ENCODE measurements around the gene ZNF516.
"Not testable (repeated sequence)": the region's sequence is repeated elsewhere in the genome, so short reads cannot be mapped to it uniquely, and the experiment has no call there.

ZNF516 gene

DNA sequence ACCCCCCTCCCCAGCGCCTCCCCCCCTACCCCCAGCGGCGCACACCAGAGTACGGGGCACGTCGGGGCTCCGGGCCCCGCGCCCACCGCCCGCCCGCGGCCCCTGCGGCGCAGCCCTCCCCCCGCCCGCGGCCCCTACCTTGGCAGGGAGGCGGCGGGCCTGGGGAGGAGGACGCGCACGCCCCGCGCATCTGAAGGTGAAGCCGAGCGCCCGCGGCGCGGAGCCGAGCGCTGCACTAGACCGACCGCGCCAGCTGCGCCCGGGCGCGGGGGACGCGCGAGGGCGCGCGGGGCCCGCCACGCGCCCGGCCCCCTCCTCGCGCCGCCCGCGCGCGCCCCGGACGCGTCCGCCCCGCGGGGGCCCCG is at the start of gene ZNF516:
TSS of gene ZNF516 (minus strand) at position 237 of the 365 bp plus-strand sequence. CDS start 52,188 bp downstream, outside the sequence.
- peak within 1 kb of the TSS; percentile 57 for H3K4me3 ChIP-seq (ENCODE audit: low read depth, low read length)

DNA sequence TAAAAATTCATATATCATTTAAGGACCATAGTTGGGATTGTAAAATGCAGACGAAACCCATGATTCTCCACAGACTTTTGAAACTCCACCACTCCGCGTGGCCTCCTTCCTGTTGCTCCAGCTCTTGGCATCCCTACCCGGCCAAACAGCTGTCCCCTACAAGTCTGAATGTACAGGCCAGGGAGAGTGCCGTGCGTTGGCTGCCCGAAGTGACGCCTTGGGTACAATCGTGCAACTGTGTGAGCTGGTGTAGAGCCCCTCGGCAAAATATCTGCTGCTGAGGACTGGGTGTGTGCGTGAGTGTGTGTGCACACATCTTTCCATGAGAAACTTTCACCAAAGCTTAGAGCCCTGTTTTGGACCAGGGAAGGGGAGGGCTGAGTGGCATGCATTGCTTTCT is 43.8 kb upstream of the ZNF516 start:
- no peak overlapping the region for H3K4me3 ChIP-seq (ENCODE audit: low read depth, low read length)

DNA sequence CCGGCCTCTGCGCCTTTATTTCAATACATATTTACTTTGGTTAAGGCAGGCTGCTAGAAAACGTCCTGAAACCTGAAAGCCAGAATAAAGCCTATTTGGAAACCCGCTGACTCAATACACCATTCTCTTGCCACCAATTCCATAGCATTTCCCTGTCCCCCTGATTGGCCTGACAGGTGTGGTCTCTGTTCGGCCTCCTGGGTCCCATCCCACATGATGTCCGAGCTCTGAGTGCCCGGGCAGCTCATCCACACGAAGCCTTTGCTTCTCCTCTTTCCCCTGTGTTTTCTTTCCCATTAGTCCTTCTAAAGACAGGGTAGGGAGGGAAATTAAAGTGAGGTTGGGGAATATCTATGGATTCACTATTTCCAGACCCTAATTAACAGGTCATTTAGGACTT is 42.6 kb upstream of the ZNF516 start:
- H3K4me3 ChIP-seq (ENCODE audit: low read depth, low read length), result no peak overlapping the region

GRCh38 chr18:76536593-76536992 is 41.6 kb upstream of the ZNF516 start:
- not testable (repeated sequence) for H3K4me3 ChIP-seq (ENCODE audit: low read depth, low read length)

- no peak overlapping the region for H3K4me3 ChIP-seq (ENCODE audit: low read depth, low read length)
These were observed 37.8 kb upstream of the ZNF516 start for GRCh38 chr18:76532875-76533274.

DNA sequence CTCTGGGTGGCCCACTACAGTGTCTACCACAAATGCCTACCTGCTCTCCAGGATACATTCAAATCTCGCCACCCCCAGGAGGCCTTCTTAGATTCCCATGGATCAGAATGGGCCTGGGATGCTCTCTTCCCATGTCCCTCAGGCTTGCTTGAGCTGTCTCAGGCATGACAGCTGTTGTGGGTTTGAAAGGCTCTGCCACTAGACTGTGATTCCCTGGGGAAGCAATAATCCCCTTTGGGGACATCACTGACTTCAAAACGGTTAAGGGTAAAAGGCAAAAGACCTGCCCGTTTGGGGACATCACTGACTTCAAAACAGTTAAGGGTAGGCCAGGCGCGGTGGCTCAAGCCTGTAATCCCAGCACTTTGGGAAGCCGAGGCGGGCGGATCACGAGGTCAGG is 35.8 kb upstream of the ZNF516 start:
- no peak overlapping the region for H3K4me3 ChIP-seq (ENCODE audit: low read depth, low read length)

GRCh38 chr18:76530391-76530790 is 35.3 kb upstream of the ZNF516 start:
- no peak overlapping the region for H3K4me3 ChIP-seq (ENCODE audit: low read depth, low read length)

GRCh38 chr18:76529433-76529811 is 34.4 kb upstream of the ZNF516 start:
- no peak overlapping the region for H3K4me3 ChIP-seq (ENCODE audit: low read depth, low read length)

DNA sequence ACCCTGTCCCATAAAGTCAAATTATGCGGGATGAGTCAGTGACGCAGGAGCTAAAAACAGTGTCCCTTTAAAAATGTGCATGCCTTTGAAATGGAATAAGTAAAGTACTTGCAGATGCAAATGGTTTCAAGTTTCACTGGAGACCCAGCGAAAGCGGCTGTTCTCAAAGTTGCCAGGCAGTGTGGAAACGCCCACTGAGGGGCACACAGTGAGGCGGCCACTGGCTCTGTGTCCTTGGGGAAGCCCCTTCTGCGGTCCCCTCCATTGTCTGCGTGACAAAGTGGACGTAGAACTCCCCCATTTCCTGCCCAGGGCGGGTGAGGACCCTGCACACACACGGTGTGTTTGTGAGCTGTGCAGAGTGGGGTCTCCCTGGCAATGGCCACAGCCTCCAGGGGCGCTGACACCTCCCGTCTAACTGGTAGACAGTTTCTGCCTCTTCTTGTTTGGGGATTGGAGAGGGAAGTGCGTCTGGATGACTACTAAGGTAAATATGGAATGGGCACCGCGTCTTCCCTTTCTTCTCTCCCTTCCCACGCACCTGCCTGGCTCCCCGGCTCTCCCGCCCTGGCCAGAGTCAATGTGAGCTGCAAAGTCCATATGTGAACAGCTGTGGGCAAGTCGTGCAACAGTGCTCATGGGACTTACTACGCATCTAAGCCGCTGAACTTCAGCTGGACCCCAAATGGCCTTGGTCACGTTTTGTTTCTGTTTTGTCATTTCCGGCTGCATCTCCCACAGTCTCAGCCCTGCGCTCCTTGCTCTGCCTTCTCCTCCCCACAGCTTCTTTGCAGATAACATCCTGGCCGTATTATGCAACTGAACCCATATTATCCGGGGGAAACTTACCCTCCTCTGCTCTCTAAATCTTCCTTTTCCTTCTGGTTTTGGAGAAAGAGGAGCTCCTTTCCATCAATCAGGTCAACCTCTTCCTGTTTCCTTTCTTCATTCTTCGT is 33.7 kb upstream of the ZNF516 start:
- H3K4me3 ChIP-seq (ENCODE audit: low read depth, low read length), result no peak overlapping the region

- no peak overlapping the region for H3K4me3 ChIP-seq (ENCODE audit: low read depth, low read length)
These were observed 30.9 kb upstream of the ZNF516 start for GRCh38 chr18:76525911-76526310.

- no peak overlapping the region for H3K4me3 ChIP-seq (ENCODE audit: low read depth, low read length)
These were observed 30.1 kb upstream of the ZNF516 start for GRCh38 chr18:76524900-76525698.

DNA sequence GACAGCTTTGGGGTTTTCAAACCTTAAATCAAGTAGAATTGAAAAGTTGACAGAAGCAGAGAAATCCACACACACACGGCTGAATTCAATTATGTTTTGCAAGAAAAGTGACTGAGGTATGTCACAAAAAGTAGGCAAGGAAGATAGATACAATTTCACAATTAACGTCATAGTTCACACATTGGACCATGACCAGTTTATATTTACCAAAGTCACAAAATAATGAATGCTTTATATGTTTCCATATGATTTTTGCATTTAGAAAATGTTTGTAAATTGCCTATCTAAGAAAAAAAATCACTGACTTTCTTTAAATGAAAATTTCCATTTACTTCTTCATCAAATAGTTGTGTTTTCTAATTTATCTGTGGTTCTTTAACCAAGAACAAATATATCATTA is 29.4 kb upstream of the ZNF516 start:
- H3K4me3 ChIP-seq (ENCODE audit: low read depth, low read length), result no peak overlapping the region

DNA sequence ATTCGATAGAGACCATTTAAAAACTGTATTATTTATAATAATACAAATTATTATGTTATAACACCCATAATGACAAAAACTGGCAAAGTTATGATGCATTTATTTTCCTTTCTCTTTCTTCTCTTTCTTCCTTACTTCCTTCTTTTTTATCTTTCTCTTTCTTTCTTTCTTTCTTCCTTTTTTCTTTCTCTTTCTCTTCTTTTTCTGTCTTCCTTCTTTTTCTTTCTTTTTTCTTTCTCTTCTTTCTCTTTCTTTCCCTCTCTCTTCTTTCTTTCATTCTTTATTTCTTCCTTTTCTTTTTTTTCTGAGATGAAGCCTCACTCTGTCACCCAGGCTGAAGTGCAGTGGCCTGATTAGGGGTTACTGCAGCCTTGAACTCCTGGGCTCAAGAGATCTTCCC is 27.5 kb upstream of the ZNF516 start:
- H3K4me3 ChIP-seq (ENCODE audit: low read depth, low read length), result no peak overlapping the region

DNA sequence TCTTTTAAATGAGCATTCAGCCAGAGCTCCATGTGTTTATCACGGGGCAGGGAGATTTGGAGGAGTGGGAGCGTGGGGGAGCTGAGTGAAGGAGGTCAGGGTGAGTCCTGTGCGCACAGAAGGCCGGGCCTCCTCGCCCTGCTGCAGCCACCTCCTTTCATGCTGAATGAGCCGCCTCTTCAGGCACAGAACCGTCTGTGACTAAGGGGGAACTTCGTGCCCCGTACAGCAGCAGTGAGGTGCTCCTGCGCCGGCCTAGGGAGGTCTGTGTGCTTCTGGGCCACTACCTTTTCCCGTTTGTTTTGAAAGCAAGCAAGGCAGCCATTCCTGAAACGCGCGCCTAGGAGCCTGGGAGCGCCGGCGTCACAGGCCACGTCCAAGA is 27.1 kb upstream of the ZNF516 start:
- no peak overlapping the region for H3K4me3 ChIP-seq (ENCODE audit: low read depth, low read length)

GRCh38 chr18:76521417-76522121 is 26.5 kb upstream of the ZNF516 start:
- H3K4me3 ChIP-seq (ENCODE audit: low read depth, low read length), result no peak overlapping the region

- H3K4me3 ChIP-seq (ENCODE audit: low read depth, low read length), result peak overlapping the region; percentile 2
These were observed 24.0 kb upstream of the ZNF516 start for GRCh38 chr18:76518860-76519538.

GRCh38 chr18:76518123-76518859 is 23.2 kb upstream of the ZNF516 start:
- H3K4me3 ChIP-seq (ENCODE audit: low read depth, low read length), result peak overlapping the region; percentile 2

DNA sequence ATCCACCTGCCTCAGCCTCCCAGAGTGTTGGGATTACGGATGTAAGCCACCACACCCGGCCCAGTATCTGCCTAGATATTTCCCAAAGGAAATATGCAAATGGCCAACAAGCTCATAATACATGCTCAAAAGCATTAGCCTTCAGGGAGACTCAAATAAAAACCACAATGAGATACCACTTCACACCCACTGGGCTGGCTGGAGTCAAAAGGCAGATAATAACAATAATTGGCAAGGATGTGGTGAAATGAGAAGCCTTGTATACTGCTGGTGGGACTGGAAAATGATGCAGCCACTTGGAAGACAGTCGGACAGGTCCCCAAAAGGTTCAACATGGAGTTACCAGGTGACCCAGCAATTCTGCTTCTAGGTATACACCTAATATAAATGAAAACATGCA is 20.5 kb upstream of the ZNF516 start:
- no peak overlapping the region for H3K4me3 ChIP-seq (ENCODE audit: low read depth, low read length)

- H3K4me3 ChIP-seq (ENCODE audit: low read depth, low read length), result no peak overlapping the region
These were observed 19.5 kb upstream of the ZNF516 start for GRCh38 chr18:76514573-76514972.

- no peak overlapping the region for H3K4me3 ChIP-seq (ENCODE audit: low read depth, low read length)
These were observed 12.9 kb upstream of the ZNF516 start for GRCh38 chr18:76507830-76508385.
